Activated CD8-positive, alpha-beta memory T cell treated with anti-CD3 and anti-CD28 coated beads, Interleukin-2, amount 50 U/mL, for 4 hours (primary cell): ENCODE data around the gene FTCD.

Source experiments
- DNase-seq: peaks from one replicate; pipeline ENCODE4 v3.0.0-alpha.2; 2020

Gene FTCD

GRCh38 chr21:46087641-46088040 lies 67.7 kb downstream of the FTCD start:
- no peak for DNase-seq
